Fibroblast of skin of abdomen (primary cell): Measurements from ENCODE around the gene RBM17. TPM values are rescaled to one million over a fixed set of nuclear protein-coding genes. Genes with fewer than 3 reads are reported as not detected.
"Not testable (repeated sequence)": the region's sequence is repeated elsewhere in the genome, so short reads cannot be mapped to it uniquely, and the experiment has no call there.

Experiments
- DNase-seq: peaks from one replicate; pipeline ENCODE4 v3.0.0-alpha.2; 2013
- polyA plus RNA-seq, 2 experiments: library from polyadenylated mRNA; unstranded; fragments of 120-200 nt; gene quantifications; one replicate each; pipeline ENCODE4 v1.2.1, GENCODE V29; 2013; ENCODE audit not compliant: insufficient read length in 2 of 2

RBM17 gene, protein sequence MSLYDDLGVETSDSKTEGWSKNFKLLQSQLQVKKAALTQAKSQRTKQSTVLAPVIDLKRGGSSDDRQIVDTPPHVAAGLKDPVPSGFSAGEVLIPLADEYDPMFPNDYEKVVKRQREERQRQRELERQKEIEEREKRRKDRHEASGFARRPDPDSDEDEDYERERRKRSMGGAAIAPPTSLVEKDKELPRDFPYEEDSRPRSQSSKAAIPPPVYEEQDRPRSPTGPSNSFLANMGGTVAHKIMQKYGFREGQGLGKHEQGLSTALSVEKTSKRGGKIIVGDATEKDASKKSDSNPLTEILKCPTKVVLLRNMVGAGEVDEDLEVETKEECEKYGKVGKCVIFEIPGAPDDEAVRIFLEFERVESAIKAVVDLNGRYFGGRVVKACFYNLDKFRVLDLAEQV
- 100 TPM for polyA plus RNA-seq (2013, experiment 1 of 2; ENCODE audit: insufficient read length)
- polyA plus RNA-seq (2013, experiment 2 of 2; ENCODE audit: insufficient read length) = 88.6 TPM

GRCh38 chr10:6088721-6089333 lies at the start of gene RBM17:
TSS of gene RBM17 (plus strand) at chr10:6089034. CDS start at chr10:6097066, 8,032 bp downstream.
- peak; percentile 97 for DNase-seq

- DNase-seq = no peak
Observed at GRCh38 chr10:6039711-6040110, 49.1 kb upstream of the RBM17 start.

- DNase-seq = no peak
Observed at GRCh38 chr10:6040205-6040604, 48.6 kb upstream of the RBM17 start.

- DNase-seq = not testable (repeated sequence)
Observed at GRCh38 chr10:6043377-6043776, 45.5 kb upstream of the RBM17 start.

GRCh38 chr10:6044060-6044459 lies 44.8 kb upstream of the RBM17 start:
- no peak for DNase-seq

- DNase-seq = no peak
Observed at GRCh38 chr10:6044751-6045313, 44.0 kb upstream of the RBM17 start.

GRCh38 chr10:6045314-6045848 lies 43.5 kb upstream of the RBM17 start:
- no peak for DNase-seq

- DNase-seq = no peak
Observed at GRCh38 chr10:6045878-6046772, 42.7 kb upstream of the RBM17 start.

DNA sequence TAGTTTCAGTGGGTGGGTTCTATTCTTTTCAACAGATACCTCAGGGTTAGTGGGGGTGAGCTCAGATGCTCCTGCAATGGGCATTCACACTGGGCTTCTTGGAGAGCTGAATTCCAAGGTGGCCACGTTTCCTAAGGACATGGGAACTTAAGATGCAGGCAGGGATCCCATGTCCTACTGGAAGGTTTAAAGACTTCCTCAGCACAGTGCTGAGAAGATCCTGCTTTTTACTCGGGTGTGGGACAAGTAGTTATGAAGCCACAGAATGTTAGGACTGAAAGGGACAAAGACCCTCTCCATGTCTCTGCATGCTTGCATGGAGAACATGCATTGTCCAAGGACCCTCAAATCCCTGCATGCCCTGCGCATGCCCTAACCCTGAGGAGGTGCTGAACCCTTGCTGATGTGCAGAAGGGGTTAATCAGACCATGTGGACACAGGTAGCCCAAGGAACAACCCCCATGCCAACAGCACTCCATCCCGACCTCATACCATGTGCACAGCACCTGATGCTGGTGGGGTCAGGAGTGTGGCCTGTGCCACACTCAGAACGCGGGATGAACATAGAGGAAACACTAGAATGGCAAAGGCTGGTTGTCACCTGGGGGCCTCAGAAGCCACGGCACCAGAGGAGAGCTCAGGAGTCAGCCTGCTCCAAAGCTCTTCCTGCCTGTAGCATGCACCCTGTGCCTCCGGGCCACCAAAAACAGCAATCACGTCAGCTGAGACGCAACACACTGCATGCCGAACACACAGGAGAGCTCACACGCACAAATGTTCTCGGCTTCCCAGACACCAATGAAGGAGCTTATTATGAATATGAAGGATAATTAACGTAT lies 41.8 kb upstream of the RBM17 start:
- no peak for DNase-seq

DNA sequence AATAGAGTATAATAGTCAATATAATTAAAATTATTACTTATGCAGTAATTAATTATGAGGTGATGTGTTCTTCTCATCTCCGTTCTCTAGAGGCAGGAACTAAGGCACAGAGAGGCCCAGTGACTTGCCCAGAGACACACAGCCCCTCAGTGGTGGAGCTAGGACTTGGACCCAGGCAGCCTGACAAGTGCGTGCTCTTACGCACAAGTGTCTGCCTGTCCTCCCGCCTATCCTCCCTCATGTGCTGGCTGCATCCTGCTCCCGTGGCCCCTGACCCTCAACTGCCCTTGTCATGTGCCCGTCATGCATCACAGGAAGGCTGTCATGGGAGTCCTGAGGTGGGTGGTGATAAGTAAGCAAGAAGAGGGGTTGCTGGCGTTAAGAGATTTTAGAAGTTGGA lies 41.0 kb upstream of the RBM17 start:
- DNase-seq = no peak

- no peak for DNase-seq
Observed at GRCh38 chr10:6048281-6049030, 40.4 kb upstream of the RBM17 start.

- no peak for DNase-seq
Observed at GRCh38 chr10:6049031-6049400, 39.8 kb upstream of the RBM17 start.

- no peak for DNase-seq
Observed at GRCh38 chr10:6050801-6051445, 37.9 kb upstream of the RBM17 start.

DNA sequence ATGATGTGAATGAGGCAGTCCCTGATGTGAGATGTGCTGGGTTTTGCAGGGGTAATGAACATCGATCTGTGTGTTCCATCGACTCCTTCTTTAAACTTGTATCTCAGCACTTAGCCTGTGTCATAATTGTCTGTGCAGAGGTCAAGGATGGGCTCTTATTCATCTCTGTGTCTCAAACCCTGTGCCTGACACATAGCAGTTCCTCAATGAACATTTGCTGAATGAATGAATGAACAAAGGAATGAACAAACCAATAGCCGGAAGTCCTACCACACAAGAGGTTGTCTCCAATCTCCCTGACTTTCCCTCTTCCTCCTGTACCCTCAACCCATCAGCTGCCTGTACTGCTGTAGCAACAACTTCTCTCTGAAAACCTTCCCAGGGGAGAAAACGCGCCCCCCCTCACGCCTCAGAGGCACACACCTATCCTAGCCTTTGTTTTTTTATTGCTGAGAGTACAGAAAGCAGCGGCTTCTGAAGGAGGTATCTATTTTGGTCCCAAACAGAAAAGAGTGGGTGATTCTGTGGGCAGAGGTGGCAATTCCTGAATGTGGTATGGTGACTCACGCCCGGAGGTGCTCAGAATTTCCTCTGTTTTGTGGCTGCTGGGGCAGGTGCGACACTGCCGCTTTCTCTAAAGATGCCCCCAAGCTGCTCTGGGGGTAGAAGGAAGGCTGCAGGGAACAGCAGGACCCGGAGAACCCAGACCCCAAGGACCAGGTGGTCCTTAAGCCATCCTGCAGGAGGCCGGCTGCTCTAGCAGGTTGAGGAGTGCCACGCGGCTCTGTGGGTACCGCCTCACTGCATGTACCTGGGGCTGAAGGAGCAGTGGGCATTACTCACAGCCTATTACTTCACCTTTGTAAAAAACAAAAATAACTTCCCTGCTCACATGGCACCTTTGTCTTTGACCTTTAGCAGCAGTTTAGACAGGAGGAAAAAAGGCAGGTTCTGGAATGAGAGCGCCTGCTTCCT lies 36.3 kb upstream of the RBM17 start:
- DNase-seq = no peak

DNA sequence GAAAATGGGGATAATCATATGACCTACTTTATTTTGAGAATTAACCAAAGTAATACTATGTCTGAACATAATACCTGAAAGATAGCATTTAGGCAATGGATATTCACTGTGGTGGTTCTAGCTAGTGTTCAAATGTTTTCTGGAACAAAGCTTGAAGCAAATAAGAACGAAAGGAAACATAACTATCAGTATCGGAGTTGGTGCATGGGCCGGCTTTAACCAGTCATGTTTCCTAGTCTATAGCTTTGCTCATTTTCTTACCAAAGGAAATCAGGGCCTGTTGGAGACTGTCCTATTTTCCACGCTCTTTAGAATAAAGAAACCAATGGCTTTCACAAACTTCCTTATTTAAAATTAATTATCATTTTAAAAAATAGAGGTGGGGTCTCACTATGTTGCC lies 35.5 kb upstream of the RBM17 start:
- DNase-seq = no peak

DNA sequence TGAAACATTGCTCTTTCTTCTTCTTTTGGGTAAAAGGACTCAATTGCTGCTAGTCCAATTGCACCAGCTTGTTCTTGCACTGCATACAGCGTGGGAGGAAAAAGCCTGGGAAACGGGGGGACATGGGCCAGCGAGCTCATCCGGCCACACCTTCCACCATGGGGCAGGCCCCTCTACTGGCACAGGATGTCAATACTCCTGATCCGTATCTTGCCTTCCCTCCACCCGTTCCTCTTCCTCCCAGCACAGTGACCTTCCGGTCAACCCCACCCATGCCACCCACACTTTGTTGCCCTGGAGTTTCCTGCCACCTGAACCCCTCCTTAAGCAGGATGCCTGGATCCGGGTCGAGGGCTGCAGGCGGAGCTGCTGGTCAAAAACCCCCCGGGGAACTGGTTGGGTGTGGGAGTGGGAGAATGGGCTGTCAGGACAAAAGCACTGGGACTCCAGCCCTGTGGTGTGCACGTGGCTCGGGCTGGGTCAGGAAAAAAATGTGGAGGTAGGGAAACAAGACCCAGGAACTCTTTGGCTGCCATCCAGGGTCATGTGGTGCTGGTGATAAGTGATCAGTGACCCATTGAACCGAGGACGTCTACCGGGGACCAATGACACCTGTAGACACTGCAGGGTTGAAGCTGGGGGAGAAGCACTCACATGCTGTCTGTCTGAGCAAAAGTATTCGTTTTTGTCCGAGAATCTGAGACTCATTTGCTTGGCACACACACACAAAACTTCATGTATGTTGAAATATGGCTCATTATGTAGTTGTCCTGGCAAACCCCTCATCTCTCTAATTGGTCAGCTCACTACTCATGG lies 34.8 kb upstream of the RBM17 start:
- no peak for DNase-seq

DNA sequence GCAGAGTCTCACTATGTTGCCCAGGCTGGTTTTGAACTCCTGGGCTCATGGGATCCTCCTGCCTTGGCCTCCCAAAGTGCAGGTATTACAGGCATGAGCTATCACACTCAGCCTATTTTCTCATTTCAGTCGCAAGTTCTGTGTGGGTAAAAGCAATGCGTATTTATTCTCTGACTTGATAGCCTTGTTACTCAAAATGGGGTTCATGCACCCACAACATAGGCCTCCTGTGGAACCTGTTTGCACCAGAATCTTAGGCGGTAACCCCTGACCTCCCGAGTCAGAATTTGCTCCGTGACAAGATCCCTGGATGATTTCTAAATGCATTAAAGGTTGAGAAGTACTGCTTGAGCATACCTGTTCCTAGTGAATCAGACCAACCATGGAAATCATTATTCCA lies 34.0 kb upstream of the RBM17 start:
- DNase-seq = no peak

- DNase-seq = no peak
Observed at GRCh38 chr10:6055929-6056328, 32.9 kb upstream of the RBM17 start.
